Tibial artery (tissue), 4 donors: ENCODE results near the gene APOBEC2.
"Not testable (repeated sequence)": the region's sequence is repeated elsewhere in the genome, so short reads cannot be mapped to it uniquely, and the experiment has no call there.

Source experiments
- DNase-seq, 2 donors: peaks; one replicate each; pipeline ENCODE4 v3.0.0-alpha.2; 2019
- H3K27ac ChIP-seq, 2 donors: fragments of 200-600 bp; sonication (generic) in 1 of 2; 1 replicate in 1 of 2; 2 replicates in 1 of 2; pipeline ENCODE4 v1.5.1; 2018 to 2019; ENCODE audit warnings: mild to moderate bottlenecking in 1 of 2
- H3K27me3 ChIP-seq, 2 donors: fragments of 200-600 bp; sonication (generic) in 1 of 2; one replicate each; pipeline versions ENCODE4 v1.5.1 to v1.6.0; 2016 to 2019
- H3K36me3 ChIP-seq, 3 donors: fragments of 200-600 bp; sonication (generic) in 2 of 3; one replicate each; pipeline ENCODE4 v1.5.1; 2016 to 2019; ENCODE audit warnings: mild to moderate bottlenecking in 2 of 3
- H3K4me1 ChIP-seq, 4 donors: fragments of 200-600 bp; sonication (generic) in 2 of 4; 1 replicate in 3 of 4; 2 replicates in 1 of 4; pipeline ENCODE4 v1.5.1; 2016 to 2019
- H3K4me3 ChIP-seq, 2 donors: fragments of 200-600 bp; sonication (generic) in 1 of 2; 1 replicate in 1 of 2; 2 replicates in 1 of 2; pipeline ENCODE4 v1.5.1; 2018 to 2019; ENCODE audit warnings: mild to moderate bottlenecking in 2 of 2
- H3K9me3 ChIP-seq, 3 donors: fragments of 200-600 bp; sonication (generic) in 1 of 3; one replicate each; pipeline ENCODE4 v1.5.1; 2016 to 2019
- CTCF ChIP-seq, 2 experiments: fragments of 200-600 bp in 1 of 2; fragments of 450-650 bp in 1 of 2; IDR thresholded peaks; one replicate each; pipeline ENCODE4 v1.5.1; 2017 to 2019; ENCODE audit warnings: antibody characterized with exemption in 2 of 2, mild to moderate bottlenecking in 1 of 2, moderate library complexity in 1 of 2
- intact Hi-C: fragments of 100-400 bp; cut with DNase I; formaldehyde crosslinking; loops from one replicate; pipeline ENCODE4 v1.15.0; 2023; ENCODE audit warnings: low total_unique reads

Gene APOBEC2

GRCh38 chr6:41053041-41053440, at the start of gene APOBEC2:
TSS of gene APOBEC2 (plus strand) at chr6:41053202. CDS start at chr6:41053348, 146 bp downstream.
- no peak within 1 kb of the TSS for H3K27ac ChIP-seq
- H3K4me1 ChIP-seq = no peaks in the 10 kb centered on the region
- H3K36me3 ChIP-seq = peaks cover 0 to 24% (median 0%) of the 10 kb centered on the region in 3 donors
- H3K4me3 ChIP-seq = no peak within 1 kb of the TSS
- DNase-seq = no peak
- TF ChIP-seq CTCF (IDR thresholded peaks at IDR 0.05) = no peak
- intact Hi-C loops = no loop called here
- no peaks in the 10 kb centered on the region for H3K9me3 ChIP-seq
- no peaks in the 10 kb centered on the region for H3K27me3 ChIP-seq

- not testable (repeated sequence) for H3K9me3 ChIP-seq, H3K36me3 ChIP-seq, H3K27ac ChIP-seq, H3K4me3 ChIP-seq, H3K27me3 ChIP-seq, H3K4me1 ChIP-seq
- peak; percentile 63 for TF ChIP-seq CTCF (IDR thresholded peaks at IDR 0.05)
- DNase-seq = peak in 1 of 2 donors; percentile 58
- intact Hi-C loops = loop anchor here (10.0 kb wide), 1 partner anchor 59 kb away; no protein-coding TSS in a partner anchor
Observed at GRCh38 chr6:41006217-41006616, 46.8 kb upstream of the APOBEC2 start.

GRCh38 chr6:41006980-41007379, 46.0 kb upstream of the APOBEC2 start:
- not testable (repeated sequence) for H3K9me3 ChIP-seq, H3K27me3 ChIP-seq, H3K36me3 ChIP-seq, DNase-seq, H3K4me1 ChIP-seq, H3K4me3 ChIP-seq, H3K27ac ChIP-seq
- intact Hi-C loops = loop anchor here (10.0 kb wide), 1 partner anchor 58 kb away; no protein-coding TSS in a partner anchor

GRCh38 chr6:41008011-41008410, 45.0 kb upstream of the APOBEC2 start:
- DNase-seq = no peak
- no peaks in the 10 kb centered on the region for H3K9me3 ChIP-seq
- no peaks in the 10 kb centered on the region for H3K36me3 ChIP-seq
- H3K4me3 ChIP-seq = no peak overlapping the region
- peaks cover 0 to 4% of the 10 kb centered on the region in 2 donors for H3K27me3 ChIP-seq
- intact Hi-C loops = loop anchor here (10.0 kb wide), 1 partner anchor 57 kb away; no protein-coding TSS in a partner anchor
- TF ChIP-seq CTCF (IDR thresholded peaks at IDR 0.05) = no peak
- no peaks in the 10 kb centered on the region for H3K4me1 ChIP-seq
- no peak overlapping the region for H3K27ac ChIP-seq

GRCh38 chr6:41009669-41010068, 43.3 kb upstream of the APOBEC2 start:
- no peak for TF ChIP-seq CTCF (IDR thresholded peaks at IDR 0.05)
- no peaks in the 10 kb centered on the region for H3K36me3 ChIP-seq
- no peaks in the 10 kb centered on the region for H3K9me3 ChIP-seq
- no peak overlapping the region for H3K27ac ChIP-seq
- H3K4me3 ChIP-seq = no peak overlapping the region
- H3K4me1 ChIP-seq = no peaks in the 10 kb centered on the region
- H3K27me3 ChIP-seq = no peaks in the 10 kb centered on the region
- no peak for DNase-seq
- intact Hi-C loops = loop anchor here (10.0 kb wide), 1 partner anchor 55 kb away; no protein-coding TSS in a partner anchor

- Histone ChIP-seq H3K9me3 (no peaks in the 10 kb centered on the region), H3K27me3 (no peaks in the 10 kb centered on the region)
Observed at GRCh38 chr6:41011673-41012072, 41.3 kb upstream of the APOBEC2 start.

More at GRCh38 chr6:41011673-41012072, 41.3 kb upstream of the APOBEC2 start:
- TF ChIP-seq CTCF (IDR thresholded peaks at IDR 0.05) = no peak
- DNase-seq = no peak
- H3K27ac ChIP-seq = no peak overlapping the region
- no peak overlapping the region for H3K4me3 ChIP-seq
- intact Hi-C loops = no loop called here
- no peaks in the 10 kb centered on the region for H3K4me1 ChIP-seq
- H3K36me3 ChIP-seq = no peaks in the 10 kb centered on the region
